GM21367 (cell line): ENCODE measurements around the gene CTNND2.

Source experiments
- ATAC-seq: cut with Tn5 transposase; IDR thresholded peaks from one replicate; pipeline ENCODE4 v1.9.1; 2021; ENCODE audit not compliant: unreplicated experiment

The CTNND2 gene

GRCh38 chr5:11289208-11289607 lies 615.0 kb downstream of the CTNND2 start:
- ATAC-seq: no peak

DNA sequence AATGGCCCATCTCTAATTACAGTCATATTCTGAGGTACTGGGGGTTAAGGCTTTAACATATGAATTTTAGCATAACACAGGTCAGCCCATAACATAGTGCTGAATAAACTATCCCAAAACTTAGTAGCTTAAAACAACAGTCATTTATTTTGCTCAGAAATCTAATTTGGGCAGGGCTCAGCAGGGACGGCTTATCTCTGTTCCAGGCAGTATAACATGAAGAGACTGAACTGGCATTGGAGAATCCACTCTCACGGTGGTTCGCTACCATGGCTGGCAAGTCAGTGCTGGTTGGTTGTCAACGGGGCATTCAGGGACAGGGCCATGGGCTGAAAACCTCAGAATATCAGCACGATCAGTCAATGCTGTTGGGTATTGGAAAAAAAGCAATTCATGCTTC lies 622.4 kb downstream of the CTNND2 start:
- no peak for ATAC-seq

DNA sequence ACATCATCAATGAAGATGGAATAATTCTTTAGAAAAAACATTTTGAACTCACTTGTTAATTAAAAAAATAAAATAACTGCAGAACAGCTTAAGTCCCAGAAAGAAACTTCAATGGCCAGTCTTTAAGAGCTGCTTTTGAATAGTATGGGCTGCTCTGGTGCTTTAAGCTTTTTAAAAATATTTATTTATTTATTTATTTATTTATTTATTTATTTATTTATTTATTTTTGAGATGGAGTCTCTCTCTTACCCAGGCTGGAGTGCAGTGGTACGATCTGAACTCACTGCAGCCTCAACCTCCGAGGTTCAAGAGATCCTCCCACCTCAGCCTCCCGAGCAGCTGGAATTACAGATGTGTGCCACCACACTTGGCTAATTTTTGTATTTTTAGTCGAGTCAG lies 626.9 kb downstream of the CTNND2 start:
- ATAC-seq: no peak

DNA sequence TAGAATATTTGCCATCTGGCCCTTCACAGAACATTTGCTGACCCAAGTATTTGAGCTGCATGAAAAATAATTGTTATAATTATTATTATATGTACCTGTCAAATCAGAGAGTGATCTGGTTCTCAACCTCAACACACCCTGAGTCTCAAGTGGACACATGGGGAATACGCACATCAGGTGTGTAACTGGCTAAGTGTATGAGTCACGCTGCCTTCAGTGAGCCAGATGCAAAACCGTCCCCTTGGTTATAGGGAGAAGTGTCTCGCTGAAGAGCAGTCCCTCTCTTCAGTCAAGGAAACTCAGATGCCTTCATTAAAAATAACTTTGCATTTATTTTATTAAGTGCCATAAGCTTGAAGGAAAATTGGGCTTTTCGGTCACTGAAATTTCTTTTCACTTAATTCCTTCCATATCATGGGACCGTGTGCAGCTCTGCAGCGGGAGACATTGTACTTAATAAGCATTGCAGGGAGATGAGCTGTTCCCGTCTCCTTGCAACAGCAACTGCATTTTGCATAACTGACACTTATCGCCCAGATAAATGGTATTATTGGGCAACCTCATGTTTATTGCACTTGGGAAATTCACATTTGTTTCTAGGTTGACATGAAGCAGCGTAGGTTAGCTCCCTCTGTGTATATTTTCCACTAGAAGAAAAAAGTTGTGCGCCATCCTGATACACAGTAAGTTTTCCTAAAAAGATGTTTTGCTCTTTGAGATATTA lies 630.9 kb downstream of the CTNND2 start:
- no peak for ATAC-seq

GRCh38 chr5:11269515-11269914 lies 634.7 kb downstream of the CTNND2 start:
- ATAC-seq: no peak

DNA sequence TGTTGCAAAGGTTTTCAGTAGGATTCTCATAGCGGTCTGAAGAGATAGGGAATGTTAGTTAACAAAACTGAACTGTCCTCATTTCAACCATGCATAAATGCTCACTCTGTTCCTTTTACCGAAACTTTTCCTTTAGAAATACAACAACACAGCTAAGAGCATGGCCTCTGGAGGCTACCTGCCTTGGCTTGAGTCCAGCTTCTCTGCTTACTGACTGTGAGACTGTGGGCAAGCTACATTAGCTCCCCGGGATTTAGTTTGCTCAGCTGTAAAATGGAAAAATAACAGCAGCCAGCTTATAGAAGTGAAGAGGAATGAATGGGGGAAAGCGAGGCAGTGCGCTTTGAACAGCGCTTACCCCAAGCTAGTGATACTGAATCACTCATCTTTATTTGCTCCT lies 635.4 kb downstream of the CTNND2 start:
- ATAC-seq: no peak

GRCh38 chr5:11266331-11266730 lies 637.9 kb downstream of the CTNND2 start:
- no peak for ATAC-seq

DNA sequence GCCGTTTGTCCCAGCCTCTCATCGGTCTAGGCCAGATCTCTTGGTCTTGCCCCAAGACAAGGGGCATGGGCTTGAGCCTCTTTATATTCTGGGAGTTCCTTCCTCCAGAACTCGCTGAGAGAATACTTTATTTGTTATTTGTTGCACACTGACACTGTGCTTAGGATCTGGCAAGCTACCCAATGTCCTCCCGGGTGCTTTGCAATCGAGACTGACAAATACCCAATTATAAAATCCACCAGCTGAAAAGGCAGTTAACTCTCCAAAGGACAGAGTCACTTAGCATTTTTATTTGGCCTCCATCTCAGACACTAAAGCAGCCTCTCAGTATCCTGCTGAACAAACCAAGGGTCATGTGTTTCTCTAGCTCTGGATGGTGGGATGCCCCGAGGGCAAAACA lies 643.0 kb downstream of the CTNND2 start:
- ATAC-seq: no peak

GRCh38 chr5:11258001-11258400 lies 646.2 kb downstream of the CTNND2 start:
- no peak for ATAC-seq

- no peak for ATAC-seq
Measured at GRCh38 chr5:11252523-11252922, 651.7 kb downstream of the CTNND2 start.

DNA sequence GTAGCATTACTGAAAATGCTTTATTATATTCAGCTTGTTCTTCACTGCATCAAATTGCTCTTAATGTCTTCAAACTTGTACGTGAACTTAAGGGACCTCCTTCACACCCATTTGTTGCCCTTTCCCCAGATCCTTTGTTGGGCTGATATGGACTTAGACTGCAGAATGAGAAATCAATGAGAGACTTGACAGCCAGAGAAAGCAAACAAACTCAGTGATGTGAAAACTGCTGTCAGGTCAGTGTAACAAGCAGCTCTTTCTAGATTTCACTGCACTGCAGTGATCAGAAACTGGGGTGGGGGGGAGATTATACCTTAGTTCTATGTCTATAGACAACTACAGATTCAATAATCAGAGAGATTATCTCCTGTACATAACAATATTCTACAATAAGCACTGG lies 652.2 kb downstream of the CTNND2 start:
- no peak for ATAC-seq

DNA sequence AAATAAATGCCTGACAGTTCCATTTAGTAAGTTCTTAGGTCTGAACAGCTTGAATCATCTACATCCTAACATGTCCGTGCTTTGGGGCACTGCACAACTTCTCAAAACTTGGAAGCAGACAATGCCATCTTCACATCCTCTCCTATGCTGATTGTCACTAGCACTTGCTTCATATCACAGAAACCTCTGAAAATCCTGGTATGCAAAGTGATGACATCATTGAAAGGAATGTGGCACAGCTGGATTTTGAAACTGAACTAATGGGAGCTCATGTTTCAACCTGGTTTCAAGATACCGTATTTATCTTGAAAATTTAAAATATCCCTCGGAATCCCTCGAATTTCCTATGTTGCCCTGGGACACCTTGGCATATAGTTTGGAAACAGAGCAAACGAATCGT lies 653.0 kb downstream of the CTNND2 start:
- no peak for ATAC-seq

GRCh38 chr5:11248966-11249365 lies 655.3 kb downstream of the CTNND2 start:
- no peak for ATAC-seq

DNA sequence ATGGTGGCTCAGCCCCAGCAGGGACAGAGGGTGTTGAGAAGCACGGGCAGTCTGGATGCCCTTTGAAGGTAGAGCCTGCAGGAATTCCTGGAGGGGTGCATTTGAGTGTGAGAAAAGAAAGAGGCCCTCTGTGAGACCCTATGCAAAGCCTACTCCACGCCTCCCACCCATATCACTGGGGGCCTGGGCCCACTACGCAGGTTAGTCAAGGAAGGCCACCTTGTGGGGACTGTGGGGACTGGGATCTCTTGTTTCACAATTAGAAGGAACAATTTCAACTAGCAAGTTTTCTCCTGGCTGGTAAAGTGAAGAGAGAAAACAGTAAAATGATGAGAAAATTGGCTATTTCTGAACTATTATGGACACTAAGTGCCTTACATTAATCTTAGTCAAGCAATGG lies 657.0 kb downstream of the CTNND2 start:
- no peak for ATAC-seq

DNA sequence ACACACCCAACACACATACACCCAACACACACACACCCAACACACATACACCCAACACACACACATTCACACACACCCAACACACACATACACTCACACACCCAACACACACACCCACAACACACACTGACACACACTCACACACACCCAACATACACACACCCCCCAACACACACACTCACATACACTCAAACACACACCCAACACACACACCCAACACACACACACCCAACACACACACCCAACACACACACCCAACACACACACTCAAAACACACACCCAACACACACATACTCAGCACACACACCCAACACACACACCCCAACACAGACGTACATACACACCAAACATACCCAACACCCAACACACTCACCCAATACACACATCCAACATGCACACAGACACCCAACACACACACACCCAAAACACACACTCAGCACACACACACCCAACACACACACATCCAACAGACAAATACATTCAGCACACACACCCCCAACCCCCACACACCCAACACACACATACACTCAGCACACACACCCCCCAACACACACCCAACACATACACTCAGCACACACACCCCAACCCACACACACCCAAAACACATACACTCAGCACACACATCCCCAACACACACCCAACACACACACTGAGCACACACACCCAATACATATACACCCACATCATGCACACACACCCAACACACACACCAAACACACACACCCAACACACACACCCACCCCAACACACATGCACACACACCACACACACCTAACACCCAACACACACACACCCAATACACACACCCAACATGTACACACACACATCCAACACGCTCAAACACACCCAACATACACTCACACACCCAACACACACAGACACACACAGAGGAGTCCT lies 663.7 kb downstream of the CTNND2 start:
- ATAC-seq: no peak

DNA sequence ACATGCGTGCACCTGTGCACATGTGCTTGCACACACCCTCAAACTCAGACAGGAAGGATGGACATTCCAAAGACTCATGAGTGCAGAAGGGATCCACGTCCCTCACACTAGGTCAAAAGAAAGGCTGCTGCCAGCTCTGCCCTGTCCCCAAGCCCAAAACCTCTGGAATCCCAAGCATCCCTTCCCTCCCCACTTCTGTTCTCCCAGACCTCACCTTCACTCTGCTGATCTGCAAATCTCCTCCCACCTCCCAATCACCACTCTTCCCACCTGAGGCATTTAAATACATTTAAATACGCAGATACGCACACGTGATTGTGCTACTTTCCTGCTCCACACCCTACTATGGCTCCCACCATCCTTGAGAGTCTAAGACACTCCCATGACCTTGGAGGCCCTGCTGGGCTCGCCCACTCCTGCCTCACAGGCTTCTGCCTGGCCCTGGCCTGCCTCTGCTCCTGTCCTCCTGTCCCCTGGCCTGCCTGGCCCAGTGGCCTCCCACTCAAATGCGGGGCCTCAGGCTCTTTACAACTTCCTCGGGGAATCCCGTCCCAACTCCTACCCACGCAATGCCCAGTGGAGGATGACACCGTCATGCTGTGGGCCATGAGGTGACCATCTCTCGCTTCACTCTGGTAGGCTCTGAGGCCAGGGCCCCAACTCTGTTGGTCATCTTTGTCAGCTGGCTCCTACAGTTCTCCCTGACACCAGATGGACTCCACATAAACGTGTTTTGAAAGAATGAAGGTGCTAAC lies 664.8 kb downstream of the CTNND2 start:
- ATAC-seq: no peak

DNA sequence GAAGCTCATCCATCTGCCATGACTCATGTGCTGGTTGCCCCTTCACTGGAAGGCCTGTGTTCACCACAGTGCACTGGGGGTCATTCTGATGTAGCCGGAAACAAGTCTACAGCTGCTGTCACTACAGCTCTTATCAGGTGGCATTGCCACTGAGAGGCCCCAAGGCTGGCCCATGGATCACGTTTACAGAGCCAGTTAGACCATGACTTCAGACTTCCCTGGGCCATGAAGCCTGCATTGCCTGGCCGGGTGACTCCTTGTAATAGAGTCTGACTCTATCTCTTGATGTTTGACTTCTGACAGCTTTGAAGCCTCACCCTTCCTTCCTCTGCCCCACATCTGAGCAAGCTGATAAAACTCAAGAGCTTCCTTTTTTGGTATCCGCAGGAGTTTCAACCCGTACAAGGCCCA lies 669.7 kb downstream of the CTNND2 start:
- ATAC-seq: no peak

DNA sequence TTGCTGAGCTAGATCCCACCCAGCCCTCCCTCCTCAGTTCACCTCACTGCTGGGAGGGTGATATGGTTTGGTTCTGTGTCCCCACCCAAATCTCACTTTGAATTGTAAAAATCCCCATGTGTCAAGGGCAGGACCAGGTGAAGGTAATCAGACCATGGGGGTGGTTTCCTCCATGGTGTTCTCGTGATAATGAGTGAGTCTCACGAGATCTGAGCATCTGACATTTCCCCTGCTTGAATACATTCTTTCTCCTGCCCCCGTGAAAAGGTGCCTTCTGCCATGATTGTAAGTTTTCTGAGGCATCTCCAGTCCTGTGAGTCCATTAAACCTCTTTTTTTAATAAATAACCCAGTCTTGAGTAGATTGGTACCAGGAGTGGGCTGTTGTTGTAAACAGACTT lies 673.4 kb downstream of the CTNND2 start:
- ATAC-seq: no peak

DNA sequence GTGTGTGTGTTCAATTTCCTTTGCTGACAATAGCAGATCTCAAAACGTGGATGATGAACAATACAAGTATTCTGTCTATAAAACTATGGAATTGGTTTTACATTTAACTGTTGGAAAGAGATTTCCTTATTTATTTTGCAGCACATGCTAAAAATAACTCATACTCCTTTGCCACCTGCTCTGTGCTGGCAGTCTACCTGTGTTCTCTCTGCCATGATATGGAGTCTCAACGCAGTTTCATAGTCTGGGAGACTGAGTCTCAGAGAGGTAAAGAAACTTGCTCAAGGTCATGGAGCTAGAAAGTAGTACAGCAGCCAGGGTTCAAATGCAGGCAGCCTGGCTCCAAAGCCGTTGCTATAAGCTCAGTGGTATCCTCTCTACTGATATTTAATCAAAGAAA lies 677.2 kb downstream of the CTNND2 start:
- ATAC-seq: no peak

GRCh38 chr5:11224436-11225187 lies 679.6 kb downstream of the CTNND2 start:
- ATAC-seq: no peak

GRCh38 chr5:11222169-11222568 lies 682.1 kb downstream of the CTNND2 start:
- ATAC-seq: no peak
